ENCODE results near the gene HES6.
"Not testable (repeated sequence)": the region's sequence is repeated elsewhere in the genome, so short reads cannot be mapped to it uniquely, and the experiment has no call there.

Gene HES6

DNA sequence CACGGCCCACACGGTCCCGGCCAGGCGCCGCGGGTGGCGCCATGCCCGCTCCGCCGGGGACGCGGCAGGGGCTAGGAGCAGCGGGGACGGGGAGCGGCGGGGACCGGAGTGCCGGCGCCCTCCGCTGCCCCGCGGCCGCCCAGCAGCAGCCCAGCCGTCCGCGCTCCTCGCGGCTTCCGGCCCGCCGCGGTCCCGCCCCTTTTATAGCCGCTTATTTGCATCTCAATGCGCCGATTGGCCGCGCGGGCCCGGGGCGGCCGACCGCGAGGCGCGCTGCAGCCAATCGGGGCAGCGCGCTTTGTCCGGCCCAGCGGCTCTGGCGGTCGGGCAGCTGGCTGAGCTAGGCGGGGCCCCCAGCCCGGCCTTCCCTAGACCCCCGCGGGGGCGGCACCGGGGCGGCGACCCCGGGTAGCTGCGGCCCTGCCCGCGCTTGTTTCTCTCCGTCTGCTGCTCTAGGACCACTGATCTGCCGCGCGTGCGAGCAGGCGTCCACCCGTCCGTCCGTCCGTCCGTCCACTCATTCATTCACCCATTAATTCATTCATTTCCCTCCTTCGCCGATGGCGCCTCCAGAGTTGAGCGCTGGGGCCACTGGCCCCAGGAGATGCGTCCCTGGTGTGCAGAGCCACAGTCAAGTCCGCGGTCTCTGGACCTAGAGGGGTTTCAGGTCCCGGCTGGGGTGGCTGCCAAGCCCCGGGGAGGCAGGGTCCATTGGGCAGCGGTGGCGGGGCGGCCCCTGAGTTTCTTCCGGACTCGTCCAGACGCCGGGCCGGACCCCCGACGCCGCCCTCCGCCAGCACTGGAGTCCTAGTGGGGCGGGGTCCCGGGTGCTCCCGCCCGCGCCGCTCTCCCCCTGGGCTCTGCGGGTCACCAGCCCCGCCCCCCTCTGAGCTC lies at the start of gene HES6:
Gene HES6, minus strand, starts transcription at position 176 of the 894 bp plus-strand sequence. Its CDS starts 133 bp downstream, at position 43.
- DNase-seq = peak; percentile 95

- DNase-seq = no peak
Measured at GRCh38 chr2:238289574-238289973, 49.7 kb upstream of the HES6 start.

- DNase-seq = peak; percentile 95
Measured at GRCh38 chr2:238288650-238289573, 49.1 kb upstream of the HES6 start.

- no peak for DNase-seq
Measured at GRCh38 chr2:238287737-238288649, 48.2 kb upstream of the HES6 start, which contains the start of gene PER2. Gene PER2, minus strand, starts transcription at chr2:238288610. Its CDS starts 10,674 bp downstream, at chr2:238277936.

GRCh38 chr2:238286987-238287736 lies 47.3 kb upstream of the HES6 start:
- no peak for DNase-seq

- DNase-seq = peak; percentile 43
Measured at GRCh38 chr2:238286551-238286950, 46.7 kb upstream of the HES6 start.

DNA sequence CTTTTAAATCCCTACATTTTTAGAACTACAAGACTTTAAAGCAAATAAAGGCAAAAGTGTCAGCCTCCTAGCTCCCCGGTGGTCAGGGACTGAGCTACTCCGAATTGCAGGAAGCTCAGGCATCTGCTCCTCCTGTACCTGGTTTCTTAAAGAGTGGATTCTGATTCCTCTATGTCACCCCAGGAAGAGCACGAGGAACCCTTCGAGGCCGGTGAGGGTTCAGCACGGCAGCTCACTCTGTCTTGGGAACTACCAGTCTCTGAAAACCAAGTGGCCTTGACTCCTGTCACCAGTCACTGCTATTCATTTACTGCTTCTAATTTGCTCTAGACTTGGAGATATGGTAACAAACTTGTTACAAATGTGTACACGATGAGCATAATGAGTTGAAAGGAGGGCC lies 46.3 kb upstream of the HES6 start:
- DNase-seq = no peak

DNA sequence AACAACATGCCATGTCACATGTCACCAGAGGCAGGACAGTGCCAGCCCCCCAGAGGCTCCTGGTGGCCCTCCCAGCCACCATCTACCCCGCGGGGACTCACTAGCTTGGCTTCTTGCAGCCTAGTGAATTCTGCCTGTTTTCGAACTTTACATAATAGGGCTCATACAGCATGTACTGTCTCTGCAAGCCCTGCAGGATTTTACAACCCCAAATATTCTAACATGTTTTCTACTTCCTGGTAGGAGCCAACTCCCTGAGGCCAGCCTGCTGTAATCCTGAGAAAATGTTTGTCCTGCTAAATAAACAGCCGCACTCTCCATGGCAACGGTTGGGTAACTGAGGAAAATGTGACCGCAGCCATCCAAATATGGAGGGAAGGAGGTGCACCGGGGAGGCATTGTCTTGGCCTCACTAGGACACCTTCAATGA lies 45.8 kb upstream of the HES6 start:
- peak; percentile 44 for DNase-seq

DNA sequence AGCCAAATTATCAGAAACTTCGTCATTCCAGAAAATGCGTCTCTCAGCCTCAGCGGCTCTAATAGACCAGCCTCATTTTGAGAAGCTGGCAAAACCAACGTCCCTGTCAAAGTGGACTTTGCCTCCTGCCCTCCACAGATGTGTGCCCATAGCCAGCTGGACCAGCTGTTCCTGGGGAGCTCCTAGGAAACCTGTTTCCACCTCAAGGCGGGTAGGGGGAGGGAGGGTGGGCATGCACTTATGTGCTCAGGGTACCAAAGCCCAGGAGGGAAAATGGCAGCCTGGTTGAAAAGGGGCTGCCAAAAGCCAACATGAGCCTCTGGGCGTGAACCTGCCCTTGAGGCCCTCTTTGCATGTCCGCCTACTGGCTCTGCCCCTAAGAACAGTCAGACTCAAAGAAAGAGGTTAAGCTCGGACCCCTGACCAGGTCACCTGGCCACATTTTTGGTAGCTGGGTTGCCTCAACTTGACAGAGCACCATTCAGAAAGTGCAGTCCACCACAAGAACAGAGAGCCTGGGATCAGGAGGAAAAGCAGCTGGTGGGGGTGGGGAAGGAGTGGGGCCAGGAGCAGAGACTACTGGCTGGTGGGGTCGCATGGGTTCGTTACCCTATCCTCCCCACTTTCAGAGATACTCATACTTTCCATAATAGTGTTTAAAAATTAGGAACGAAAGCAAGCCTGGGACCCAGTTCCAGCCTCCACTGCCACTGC lies 45.1 kb upstream of the HES6 start:
- no peak for DNase-seq

GRCh38 chr2:238282861-238283738 lies 43.3 kb upstream of the HES6 start:
- DNase-seq = no peak

GRCh38 chr2:238281826-238282480 lies 42.1 kb upstream of the HES6 start:
- no peak for DNase-seq

- DNase-seq = no peak
Measured at GRCh38 chr2:238280083-238280825, 40.4 kb upstream of the HES6 start.

GRCh38 chr2:238279324-238279682 lies 39.5 kb upstream of the HES6 start:
- DNase-seq = no peak

- DNase-seq = peak; percentile 73
Measured at GRCh38 chr2:238278626-238279323, 38.9 kb upstream of the HES6 start.

DNA sequence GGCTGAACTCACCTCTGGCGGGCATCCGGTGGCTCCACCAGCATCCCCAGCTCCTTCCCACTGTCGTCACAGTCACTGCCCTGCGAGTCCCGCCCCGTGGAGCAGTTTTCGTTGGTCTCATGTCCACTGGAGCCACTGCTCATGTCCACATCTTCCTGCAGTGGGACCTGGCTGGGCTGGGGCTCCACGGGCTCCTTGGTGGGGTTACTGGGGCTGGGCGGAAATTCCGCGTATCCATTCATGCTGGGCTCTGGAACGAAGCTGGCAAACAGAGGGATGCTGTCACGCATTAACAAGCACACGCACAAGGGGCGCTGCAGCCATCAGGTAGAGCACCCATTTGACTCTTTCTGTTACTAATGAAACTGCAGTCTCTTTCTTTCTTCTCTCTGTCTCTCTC lies 37.9 kb upstream of the HES6 start:
- DNase-seq = peak; percentile 33

- no peak for DNase-seq
Measured at GRCh38 chr2:238274152-238274865, 34.5 kb upstream of the HES6 start.

- not testable (repeated sequence) for DNase-seq
Measured at GRCh38 chr2:238273433-238273832, 33.6 kb upstream of the HES6 start.

Data from NCI-H510A treated with DMSO at 0.1 percent for 48 hours (cell line).